A549 treated with CpdA at 1 μM for 4 hours (cell line): ENCODE results near the gene AKT3. TPM values are rescaled to one million over a fixed set of nuclear protein-coding genes. Genes with fewer than 3 reads are reported as not detected.

Experiments
- total RNA-seq: library from RNA; stranded (reverse); fragments of 200-300 nt; extraction: Qiagen RNA extraction; gene quantifications from 5 replicates; pipeline ENCODE4 v1.2.3, GENCODE V29; 2022; ENCODE audit warnings: low read depth

The AKT3 gene
- 19.5 to 25.2 TPM (median 23.5 TPM) in 5 replicates for total RNA-seq

DNA sequence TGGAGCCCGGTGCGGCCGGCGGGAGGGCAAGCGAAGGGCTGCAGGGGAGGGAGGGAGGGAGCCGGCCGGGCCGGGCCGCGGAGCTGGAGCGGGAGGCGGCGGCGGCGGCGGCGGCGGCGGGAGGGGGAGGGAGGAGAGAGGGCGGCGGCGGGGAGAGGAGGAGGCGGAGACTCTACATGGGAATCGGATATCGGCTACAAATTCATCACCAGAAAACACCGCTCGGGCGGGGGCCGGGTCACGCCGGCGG, at the start of gene AKT3:
Gene AKT3, minus strand, starts transcription at position 42 of the 250 bp plus-strand sequence. CDS start 7,073 bp downstream, outside the sequence.

Other genes with a start within 250 kb of the AKT3 start
- gene ZBTB18, start 201.0 kb upstream of the AKT3 start, total RNA-seq: 3.9 to 5.1 TPM (median 4.6 TPM) in 5 replicates